Tibial nerve (tissue), 4 donors: ENCODE results near the gene LRRC27.

Experiments used
- EP300 ChIP-seq, 2 donors: sonication (generic); formaldehyde crosslinking; IDR thresholded peaks; one replicate each; pipeline ENCODE4 v1.6.1; 2017; ENCODE audit warnings: antibody characterized with exemption in 2 of 2, mild to moderate bottlenecking in 1 of 2
- POLR2A ChIP-seq, 2 donors: fragments of 450-650 bp; IDR thresholded peaks; one replicate each; pipeline ENCODE4 v1.6.1; 2017; ENCODE audit warnings: antibody characterized with exemption in 2 of 2, mild to moderate bottlenecking in 2 of 2, moderate library complexity in 2 of 2
- TF ChIP-seq, protein P1 (sequence below), 5 experiments: fragments of 200-600 bp in 3 of 5; fragments of 450-650 bp in 2 of 5; sonication (generic) in 3 of 5; IDR thresholded peaks; one replicate each; pipeline ENCODE4 v1.5.1; 2016 to 2019; ENCODE audit warnings: antibody characterized with exemption in 5 of 5, mild to moderate bottlenecking in 3 of 5, moderate library complexity in 2 of 5

GRCh38 chr10:132397036-132397541 is 65.1 kb downstream of the LRRC27 start, which contains the start of gene PWWP2B:
- TF ChIP-seq POLR2A (IDR thresholded peaks at IDR 0.05) (peak; percentile 53 to 79), EP300 (IDR thresholded peaks at IDR 0.05) (no peak)
- TF ChIP-seq, protein P1, sequence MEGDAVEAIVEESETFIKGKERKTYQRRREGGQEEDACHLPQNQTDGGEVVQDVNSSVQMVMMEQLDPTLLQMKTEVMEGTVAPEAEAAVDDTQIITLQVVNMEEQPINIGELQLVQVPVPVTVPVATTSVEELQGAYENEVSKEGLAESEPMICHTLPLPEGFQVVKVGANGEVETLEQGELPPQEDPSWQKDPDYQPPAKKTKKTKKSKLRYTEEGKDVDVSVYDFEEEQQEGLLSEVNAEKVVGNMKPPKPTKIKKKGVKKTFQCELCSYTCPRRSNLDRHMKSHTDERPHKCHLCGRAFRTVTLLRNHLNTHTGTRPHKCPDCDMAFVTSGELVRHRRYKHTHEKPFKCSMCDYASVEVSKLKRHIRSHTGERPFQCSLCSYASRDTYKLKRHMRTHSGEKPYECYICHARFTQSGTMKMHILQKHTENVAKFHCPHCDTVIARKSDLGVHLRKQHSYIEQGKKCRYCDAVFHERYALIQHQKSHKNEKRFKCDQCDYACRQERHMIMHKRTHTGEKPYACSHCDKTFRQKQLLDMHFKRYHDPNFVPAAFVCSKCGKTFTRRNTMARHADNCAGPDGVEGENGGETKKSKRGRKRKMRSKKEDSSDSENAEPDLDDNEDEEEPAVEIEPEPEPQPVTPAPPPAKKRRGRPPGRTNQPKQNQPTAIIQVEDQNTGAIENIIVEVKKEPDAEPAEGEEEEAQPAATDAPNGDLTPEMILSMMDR (IDR thresholded peaks at IDR 0.05), result no peak
